Stimulated activated CD4-positive, alpha-beta T cell treated with anti-CD3 and anti-CD28 coated beads, Interleukin-1b, Interleukin-23, amount 100 ng/mL, for 48 hours (primary cell): Measurements from ENCODE around the gene ATP5MG.
"Not testable (repeated sequence)": the region's sequence is repeated elsewhere in the genome, so short reads cannot be mapped to it uniquely, and the experiment has no call there.

Experiments used
- DNase-seq: peaks from one replicate; pipeline ENCODE4 v3.0.0-alpha.2; 2020

ATP5MG gene

GRCh38 chr11:118410055-118410745 is 8.8 kb downstream of the ATP5MG start:
- no peak for DNase-seq

GRCh38 chr11:118411530-118411929 is 10.1 kb downstream of the ATP5MG start:
- DNase-seq, result no peak

GRCh38 chr11:118412921-118413320 is 11.5 kb downstream of the ATP5MG start:
- no peak for DNase-seq

GRCh38 chr11:118415062-118415738 is 13.8 kb downstream of the ATP5MG start:
- DNase-seq, result no peak

GRCh38 chr11:118415739-118416068 is 14.3 kb downstream of the ATP5MG start:
- peak; percentile 13 for DNase-seq

GRCh38 chr11:118416900-118417299 is 15.5 kb downstream of the ATP5MG start:
- DNase-seq, result not testable (repeated sequence)

- DNase-seq, result no peak
These were observed 16.4 kb downstream of the ATP5MG start for GRCh38 chr11:118417801-118418200.

GRCh38 chr11:118418766-118419165 is 17.4 kb downstream of the ATP5MG start:
- DNase-seq, result no peak

GRCh38 chr11:118427707-118428106 is 26.3 kb downstream of the ATP5MG start:
- no peak for DNase-seq

GRCh38 chr11:118430956-118431355 is 29.6 kb downstream of the ATP5MG start:
- no peak for DNase-seq

- no peak for DNase-seq
These were observed 32.7 kb downstream of the ATP5MG start for GRCh38 chr11:118434123-118434552.

GRCh38 chr11:118434553-118435289 is 33.3 kb downstream of the ATP5MG start:
- DNase-seq, result peak; percentile 43

GRCh38 chr11:118435290-118435892 is 34.0 kb downstream of the ATP5MG start:
- DNase-seq, result peak; percentile 68

GRCh38 chr11:118435893-118436624 is 34.7 kb downstream of the ATP5MG start, which contains the start of gene KMT2A:
TSS of gene KMT2A (plus strand) at chr11:118436492. CDS start at chr11:118436513, 21 bp downstream.
- peak; percentile 93 for DNase-seq

- DNase-seq, result peak; percentile 54
These were observed 35.3 kb downstream of the ATP5MG start for GRCh38 chr11:118436639-118437207.

- DNase-seq, result peak; percentile 45
These were observed 36.1 kb downstream of the ATP5MG start for GRCh38 chr11:118437208-118438125.

- DNase-seq, result peak; percentile 28
These were observed 37.0 kb downstream of the ATP5MG start for GRCh38 chr11:118438314-118438931.

GRCh38 chr11:118439646-118440045 is 38.2 kb downstream of the ATP5MG start:
- no peak for DNase-seq

- no peak for DNase-seq
These were observed 40.4 kb downstream of the ATP5MG start for GRCh38 chr11:118441770-118442275.

GRCh38 chr11:118442301-118442700 is 40.9 kb downstream of the ATP5MG start:
- no peak for DNase-seq
